Activated CD8-positive, alpha-beta T cell treated with anti-CD3 and anti-CD28 coated beads for 36 hours (primary cell): ENCODE results near the gene EPS15. TPM values are rescaled to one million over a fixed set of nuclear protein-coding genes. Genes with fewer than 3 reads are reported as not detected.
"Not testable (repeated sequence)": the region's sequence is repeated elsewhere in the genome, so short reads cannot be mapped to it uniquely, and the experiment has no call there.

Experiments used
- ATAC-seq: fragments of 200-7000 bp; cut with Tn5 transposase; one replicate; pipeline ENCODE4 v1.10.0; 2021; ENCODE audit warnings: mild to moderate bottlenecking, moderate library complexity
- CTCF ChIA-PET: fragments of 350-600 bp; sonication (Branson Sonifier 250); formaldehyde crosslinking; loops from one replicate; lab custom pipeline; 2021; ENCODE audit warnings: antibody characterized with exemption; lab: Charles Lee
- POLR2A ChIA-PET: fragments of 350-600 bp; sonication (Branson Sonifier 250); formaldehyde crosslinking; loops from one replicate; lab custom pipeline; 2021; ENCODE audit warnings: antibody characterized with exemption; lab: Charles Lee
- DNase-seq: peaks from one replicate; pipeline ENCODE4 v3.0.0-alpha.2; 2020
- H3K27ac Mint-ChIP-seq: one replicate; pipeline ENCODE4 v1.8.0; 2021; ENCODE audit warnings: mild to moderate bottlenecking, mixed read lengths
- H3K27me3 Mint-ChIP-seq: one replicate; pipeline ENCODE4 v1.8.0; 2021; ENCODE audit warnings: mixed read lengths
- H3K36me3 Mint-ChIP-seq: one replicate; pipeline ENCODE4 v1.8.0; 2021; ENCODE audit warnings: low read depth, mixed read lengths
- H3K4me1 Mint-ChIP-seq: one replicate; pipeline ENCODE4 v1.8.0; 2021; ENCODE audit warnings: low read depth, mixed read lengths
- H3K4me3 Mint-ChIP-seq: one replicate; pipeline ENCODE4 v1.8.0; 2021; ENCODE audit warnings: mild to moderate bottlenecking, moderate library complexity, mixed read lengths
- H3K9me3 Mint-ChIP-seq: one replicate; pipeline ENCODE4 v1.8.0; 2021; ENCODE audit warnings: mixed read lengths
- CTCF ChIP-seq: fragments of 200-600 bp; IDR thresholded peaks from one replicate; pipeline ENCODE4 v1.8.0; 2022; ENCODE audit warnings: antibody characterized with exemption, mild to moderate bottlenecking
- intact Hi-C: fragments of 100-400 bp; cut with micrococcal nuclease; formaldehyde crosslinking; loops from one replicate; pipeline ENCODE4 v1.10.0; 2022
- total RNA-seq, 2 experiments: library from RNA; stranded (reverse); gene quantifications; one replicate each; pipeline ENCODE4 v1.2.3, GENCODE V29; 2021

Gene EPS15
- total RNA-seq, 2 experiments from 2014 or later: 56.6 to 63.6 TPM

GRCh38 chr1:51472359-51472758 is 46.7 kb downstream of the EPS15 start:
- Mint-ChIP-seq H3K4me3 (no peak overlapping the region), H3K27me3 (no peaks in the 10 kb centered on the region), H3K27ac (no peak overlapping the region), H3K36me3 (peaks cover 30% of the 10 kb centered on the region), H3K9me3 (peaks cover 7% of the 10 kb centered on the region), H3K4me1 (peaks cover 15% of the 10 kb centered on the region)
- ChIA-PET POLR2A (no interaction called here), CTCF (no interaction called here)
- DNase-seq: no peak
- no peak for TF ChIP-seq CTCF
- intact Hi-C loops: no loop called here
- no peak for ATAC-seq

- intact Hi-C loops: no loop called here
- DNase-seq (no peak), ATAC-seq (no peak)
- H3K27ac Mint-ChIP-seq: peak overlapping the region; percentile 2
- no peaks in the 10 kb centered on the region for H3K9me3 Mint-ChIP-seq
- H3K4me3 Mint-ChIP-seq: no peak overlapping the region
- ChIA-PET POLR2A (interaction anchor here (0.8 kb wide), 1 partner anchor 49 kb away, joined by 3 read pairs; the partner anchor contains the start of gene EPS15), CTCF (no interaction called here)
- peaks cover 24% of the 10 kb centered on the region for H3K36me3 Mint-ChIP-seq
- TF ChIP-seq CTCF: no peak
- no peaks in the 10 kb centered on the region for H3K27me3 Mint-ChIP-seq
- H3K4me1 Mint-ChIP-seq: peaks cover 13% of the 10 kb centered on the region
Measured at GRCh38 chr1:51469518-51469917, 49.5 kb downstream of the EPS15 start.

GRCh38 chr1:51464828-51465227 is 54.2 kb downstream of the EPS15 start:
- ChIA-PET POLR2A (no interaction called here), CTCF (interaction anchor here (2.3 kb wide), 1 partner anchor 70 kb away, joined by 5 read pairs; no protein-coding TSS in a partner anchor)
- Mint-ChIP-seq H3K4me3 (no peak overlapping the region), H3K27ac (no peak overlapping the region), H3K36me3 (peaks cover 23% of the 10 kb centered on the region), H3K27me3 (no peaks in the 10 kb centered on the region), H3K4me1 (peaks cover 2% of the 10 kb centered on the region), H3K9me3 (no peaks in the 10 kb centered on the region)
- intact Hi-C loops: no loop called here
- ATAC-seq (no peak), DNase-seq (no peak)
- TF ChIP-seq CTCF: no peak

GRCh38 chr1:51463561-51463960 is 55.5 kb downstream of the EPS15 start:
- ChIA-PET CTCF (no interaction called here), POLR2A (no interaction called here)
- H3K27ac Mint-ChIP-seq: no peak overlapping the region
- intact Hi-C loops: no loop called here
- no peak overlapping the region for H3K4me3 Mint-ChIP-seq
- no peaks in the 10 kb centered on the region for H3K9me3 Mint-ChIP-seq
- ATAC-seq: no peak
- peaks cover 23% of the 10 kb centered on the region for H3K36me3 Mint-ChIP-seq
- TF ChIP-seq CTCF: no peak
- no peaks in the 10 kb centered on the region for H3K4me1 Mint-ChIP-seq
- no peaks in the 10 kb centered on the region for H3K27me3 Mint-ChIP-seq
- DNase-seq: no peak

GRCh38 chr1:51462289-51462688 is 56.8 kb downstream of the EPS15 start:
- H3K27me3 Mint-ChIP-seq, POLR2A ChIA-PET, H3K4me3 Mint-ChIP-seq, H3K4me1 Mint-ChIP-seq, CTCF ChIA-PET, intact Hi-C loops, ATAC-seq, DNase-seq, H3K9me3 Mint-ChIP-seq: not testable (repeated sequence)
- peak overlapping the region; percentile 20 for H3K27ac Mint-ChIP-seq
- peaks cover 24% of the 10 kb centered on the region for H3K36me3 Mint-ChIP-seq

GRCh38 chr1:51454554-51454953 is 64.5 kb downstream of the EPS15 start:
- no peaks in the 10 kb centered on the region for H3K27me3 Mint-ChIP-seq
- TF ChIP-seq CTCF: no peak
- peaks cover 21% of the 10 kb centered on the region for H3K36me3 Mint-ChIP-seq
- DNase-seq (no peak), ATAC-seq (no peak)
- no peaks in the 10 kb centered on the region for H3K4me1 Mint-ChIP-seq
- intact Hi-C loops: no loop called here
- H3K27ac Mint-ChIP-seq: no peak overlapping the region
- CTCF ChIA-PET: no interaction called here
- POLR2A ChIA-PET: no interaction called here
- no peak overlapping the region for H3K4me3 Mint-ChIP-seq
- no peaks in the 10 kb centered on the region for H3K9me3 Mint-ChIP-seq
